HG03108 (cell line): ENCODE data around the gene APOL5.

Experiments
- ATAC-seq: cut with Tn5 transposase; IDR thresholded peaks from one replicate; pipeline ENCODE4 v1.9.1; 2021; ENCODE audit warnings: moderate library complexity; ENCODE audit not compliant: unreplicated experiment

Gene APOL5

GRCh38 chr22:35740616-35741015 is 22.9 kb downstream of the APOL5 start:
- no peak for ATAC-seq

- no peak for ATAC-seq
Measured at GRCh38 chr22:35742342-35743100, 24.8 kb downstream of the APOL5 start.

GRCh38 chr22:35743326-35743860 is 25.7 kb downstream of the APOL5 start:
- no peak for ATAC-seq

DNA sequence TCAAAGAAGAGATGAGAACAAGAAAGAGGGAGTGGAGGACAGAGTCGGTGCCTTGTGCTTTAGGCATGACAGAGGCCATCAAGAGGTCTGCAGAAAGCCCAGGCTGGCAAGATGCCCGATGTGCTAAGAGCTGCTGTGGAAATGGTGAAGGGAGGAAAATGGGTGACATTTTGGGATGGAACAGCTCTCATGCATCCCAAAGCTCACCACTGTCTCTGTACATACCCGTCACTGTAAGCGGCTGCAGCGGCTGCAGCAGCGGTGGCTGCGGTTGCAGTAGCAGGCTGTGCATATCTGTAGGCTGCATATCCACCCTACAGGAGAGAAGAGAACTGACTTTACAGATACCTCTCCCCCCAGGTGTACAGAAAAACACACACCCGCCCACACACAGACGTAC is 28.6 kb downstream of the APOL5 start:
- ATAC-seq: no peak

DNA sequence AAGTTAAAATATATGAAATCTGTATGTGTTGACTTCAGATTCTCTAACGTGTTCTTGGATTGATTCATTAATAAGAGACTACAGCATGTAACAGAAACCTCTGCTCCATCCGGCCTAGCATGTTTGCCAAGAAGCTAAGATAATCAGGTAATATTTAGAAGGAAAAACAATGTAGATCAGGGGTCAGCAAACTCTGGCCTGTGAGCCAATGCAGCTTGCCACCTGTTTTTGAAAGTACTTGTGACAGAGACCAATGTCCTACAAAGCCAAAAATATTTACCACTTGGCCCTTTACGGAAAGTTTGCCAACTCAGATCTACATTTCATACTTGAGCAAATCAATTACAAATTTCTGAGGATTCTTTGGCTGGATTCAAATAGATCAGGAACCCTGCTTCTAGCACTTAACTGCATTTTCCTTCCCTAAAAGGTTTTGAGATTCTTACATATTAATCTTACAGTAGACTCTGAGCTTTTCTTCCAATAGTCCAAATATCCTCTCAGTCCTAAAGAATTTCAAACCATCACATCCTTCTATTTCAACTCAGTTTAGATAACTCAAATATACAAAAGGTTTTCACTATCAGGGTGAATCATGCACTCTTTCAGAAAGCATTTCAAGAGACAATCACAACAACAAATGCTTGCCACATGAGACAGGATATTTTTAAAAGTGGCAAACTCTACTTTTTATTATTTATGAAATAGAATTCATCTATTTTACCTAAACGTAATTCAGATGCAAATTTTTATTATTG is 29.5 kb downstream of the APOL5 start:
- ATAC-seq: no peak

DNA sequence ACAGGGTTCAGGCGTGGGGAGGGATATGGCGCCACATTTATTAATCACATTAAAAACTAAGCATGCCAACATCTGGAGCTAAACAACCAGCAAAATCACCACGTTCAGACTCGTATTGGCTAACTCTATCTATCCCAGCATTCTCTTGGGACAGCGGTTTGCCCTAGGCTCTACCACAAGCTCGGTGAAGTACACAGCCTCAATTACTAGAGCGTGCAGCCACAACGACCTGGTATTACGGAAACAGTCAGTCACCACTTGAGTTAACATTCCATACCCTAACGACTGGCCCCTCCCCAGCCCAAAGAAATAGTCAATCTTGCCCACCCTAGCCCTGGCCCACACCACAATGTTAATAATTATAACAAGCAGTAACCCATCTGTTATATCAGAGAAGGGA is 32.1 kb downstream of the APOL5 start:
- ATAC-seq: peak; percentile 93

DNA sequence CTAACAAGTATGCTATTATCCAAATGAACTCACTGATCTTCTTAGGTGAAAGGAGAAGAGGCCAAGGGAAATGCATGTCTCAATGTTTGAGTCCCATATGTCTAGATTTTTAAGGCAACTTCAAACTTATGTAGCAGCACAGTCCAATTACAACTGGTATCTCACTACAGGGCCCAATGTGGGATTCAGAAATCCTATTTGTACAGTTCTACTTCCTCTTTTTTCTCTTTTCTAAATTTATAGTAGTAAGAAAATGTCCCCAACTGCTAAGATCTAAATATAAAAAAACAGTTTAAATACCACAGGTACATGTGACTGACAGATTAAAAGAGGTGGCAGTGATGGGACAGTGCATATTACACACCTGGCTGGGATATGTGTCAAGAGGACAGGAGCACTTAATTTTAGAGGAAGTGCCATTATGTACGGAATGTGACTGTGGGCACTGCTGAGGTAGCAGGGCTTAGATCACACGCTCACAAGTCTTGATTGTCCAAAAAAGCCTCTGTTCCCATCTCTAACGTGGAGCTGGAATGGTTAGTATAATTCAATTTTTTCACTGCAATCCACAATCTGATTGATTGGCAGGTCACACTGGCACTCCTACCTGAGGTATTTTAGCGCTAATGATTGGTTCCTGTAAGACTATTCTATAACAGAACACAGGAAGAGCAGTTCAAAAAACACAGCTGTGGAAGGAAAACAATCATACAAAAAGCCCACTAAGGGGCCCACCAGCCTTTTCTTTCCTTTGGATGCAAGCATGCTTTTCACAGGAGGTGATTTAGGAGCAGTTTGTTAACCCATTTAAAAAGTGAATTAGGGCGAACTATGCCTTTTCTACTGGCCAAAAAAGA is 34.6 kb downstream of the APOL5 start:
- ATAC-seq: no peak

DNA sequence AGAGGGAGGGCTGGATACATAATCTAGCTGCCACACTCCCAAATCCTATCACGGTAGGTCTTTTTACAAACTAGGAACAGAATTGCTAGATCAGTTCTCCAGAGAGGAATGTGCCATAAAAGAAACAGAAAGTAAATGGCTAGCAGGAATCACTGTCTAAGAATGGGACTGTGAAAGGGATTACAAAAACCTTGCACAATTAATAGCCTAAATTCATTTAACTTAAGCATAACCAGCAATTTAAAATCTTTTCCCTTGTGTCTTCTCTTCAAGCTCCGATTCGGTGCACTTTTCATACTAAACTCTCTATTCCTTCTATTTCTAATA is 35.2 kb downstream of the APOL5 start:
- ATAC-seq: no peak

DNA sequence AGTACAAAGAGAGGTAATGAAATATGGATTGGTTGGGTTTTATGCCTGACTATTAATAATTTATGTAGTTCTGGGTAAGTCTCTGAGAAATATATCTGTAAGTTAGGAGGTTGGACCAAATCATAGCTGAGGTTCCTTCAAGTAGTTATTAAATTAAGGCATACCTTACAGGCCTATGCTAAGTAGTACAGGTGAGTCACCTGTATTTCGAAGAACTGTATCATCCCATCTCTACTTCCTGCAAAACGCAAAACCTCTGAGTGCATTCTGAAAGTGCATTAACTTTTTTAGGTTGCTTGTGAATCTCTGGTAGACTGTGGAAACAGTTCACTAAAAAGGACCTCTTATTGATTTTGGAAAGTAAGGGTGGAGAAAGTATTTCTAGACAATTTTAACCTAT is 37.1 kb downstream of the APOL5 start:
- no peak for ATAC-seq

DNA sequence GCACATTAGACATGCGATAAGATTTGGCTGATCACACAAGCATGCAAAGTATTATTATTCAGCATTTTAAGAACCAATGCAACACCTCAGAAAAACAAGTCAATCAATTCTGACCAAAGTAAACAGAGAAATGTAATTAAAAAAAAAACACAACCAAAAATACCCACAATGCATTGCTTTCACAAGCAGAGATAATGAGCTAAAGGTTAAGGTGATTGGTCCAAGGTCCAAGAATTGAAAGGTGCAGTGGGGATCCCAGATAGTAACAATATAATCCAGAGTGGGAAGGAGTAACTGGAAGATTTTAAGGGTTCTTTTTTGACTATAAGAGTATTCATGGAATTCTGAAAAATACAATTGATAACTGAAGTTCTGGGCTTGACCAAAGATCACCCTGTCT is 39.0 kb downstream of the APOL5 start:
- no peak for ATAC-seq

- ATAC-seq: no peak
Measured at GRCh38 chr22:35758394-35758793, 40.7 kb downstream of the APOL5 start.

DNA sequence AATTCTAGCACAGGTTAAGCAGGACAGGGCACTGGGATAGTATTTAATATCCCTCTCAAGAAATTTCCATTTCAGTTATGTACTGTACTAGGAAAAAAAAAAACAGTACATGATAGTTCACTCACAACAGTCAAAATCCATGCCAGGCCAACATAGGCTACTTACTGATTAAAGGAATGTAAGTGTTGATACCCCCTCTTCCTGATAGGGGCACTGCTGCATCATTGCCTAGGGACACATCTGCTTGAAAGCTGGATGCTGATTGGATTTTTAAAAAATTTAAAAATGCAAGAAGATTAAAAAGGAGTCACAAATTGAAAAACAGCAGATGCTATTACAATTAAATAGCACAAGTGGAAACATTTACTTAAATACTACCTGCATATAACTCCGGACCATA is 43.4 kb downstream of the APOL5 start:
- ATAC-seq: no peak

DNA sequence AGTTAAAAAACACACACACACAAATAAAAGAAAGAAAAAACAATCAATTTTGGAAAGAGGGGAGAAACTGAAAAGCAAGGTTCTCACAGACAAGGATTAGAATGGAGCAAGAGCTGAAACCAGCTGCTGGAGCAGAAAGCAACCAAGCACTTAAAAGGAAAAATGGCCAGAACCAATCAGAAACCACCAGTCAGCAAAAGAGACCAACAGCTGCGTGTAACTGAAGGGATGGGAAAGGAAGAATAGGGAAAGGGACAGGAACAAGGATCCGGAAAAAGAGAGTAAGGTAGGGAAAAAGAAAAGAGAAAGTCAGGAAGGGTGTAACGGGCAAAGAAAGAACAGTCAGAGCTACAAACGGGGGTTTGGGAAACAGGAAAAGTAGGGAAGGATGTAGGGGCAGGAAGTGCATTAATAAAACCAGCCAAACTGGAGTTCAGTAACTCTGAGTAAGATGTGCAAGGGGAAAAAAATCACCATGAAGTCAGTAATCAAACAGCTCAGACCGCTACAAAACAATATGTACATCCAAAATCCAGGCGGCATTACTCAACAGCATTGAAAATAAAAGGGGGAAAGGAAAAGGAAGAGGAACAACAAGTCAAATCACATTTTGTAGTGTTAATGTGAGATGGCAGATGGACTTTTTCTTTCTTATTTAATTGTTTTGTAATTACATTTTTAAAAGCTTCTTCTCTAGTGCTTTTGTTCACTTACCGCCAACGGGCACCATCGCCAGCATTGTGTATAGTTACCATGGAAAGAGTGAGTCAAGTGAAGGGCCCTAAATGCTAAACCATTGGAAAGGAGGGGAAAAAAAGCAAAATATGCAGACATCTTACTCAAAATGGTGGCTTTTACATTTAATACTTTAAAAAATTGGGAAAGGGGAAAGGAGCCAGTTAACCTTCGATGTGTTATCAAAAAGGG is 49.2 kb downstream of the APOL5 start:
- ATAC-seq: no peak

DNA sequence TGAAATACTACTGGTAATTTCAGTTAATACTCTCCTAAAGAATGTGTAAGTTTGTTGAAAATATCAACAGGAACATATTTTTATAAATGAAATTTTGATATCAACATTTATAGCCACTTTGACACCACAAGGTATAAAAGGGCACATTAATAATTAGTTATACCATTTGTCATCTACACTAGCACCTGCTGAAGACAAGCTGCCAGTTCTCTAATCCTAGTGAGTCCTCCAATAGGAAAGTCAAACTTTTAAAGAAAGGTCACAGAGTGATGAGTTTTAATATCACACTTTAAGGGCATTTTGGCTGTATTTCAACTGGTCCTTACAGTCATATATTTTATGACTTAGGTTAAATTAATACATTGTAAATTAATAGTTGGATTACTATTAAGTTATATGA is 52.3 kb downstream of the APOL5 start:
- ATAC-seq: no peak

DNA sequence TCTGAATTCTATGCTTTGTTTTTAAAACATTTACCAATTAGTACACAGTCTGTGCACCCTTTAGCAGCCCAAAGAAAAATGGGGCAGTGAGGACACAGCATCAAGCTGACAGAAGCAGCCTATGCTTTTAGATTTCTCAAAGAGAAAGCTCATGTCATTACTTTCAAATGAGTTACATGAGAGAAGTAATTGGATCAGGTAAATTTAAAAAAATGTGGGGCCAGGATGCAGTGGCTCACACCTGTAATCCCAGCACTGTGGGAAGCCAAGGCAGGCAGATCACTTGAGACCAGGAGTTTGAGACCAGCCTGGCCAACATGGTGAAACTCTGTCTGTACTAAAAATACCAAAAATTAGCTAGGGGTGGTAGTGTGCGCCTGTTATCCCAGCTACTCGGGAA is 57.7 kb downstream of the APOL5 start:
- no peak for ATAC-seq

DNA sequence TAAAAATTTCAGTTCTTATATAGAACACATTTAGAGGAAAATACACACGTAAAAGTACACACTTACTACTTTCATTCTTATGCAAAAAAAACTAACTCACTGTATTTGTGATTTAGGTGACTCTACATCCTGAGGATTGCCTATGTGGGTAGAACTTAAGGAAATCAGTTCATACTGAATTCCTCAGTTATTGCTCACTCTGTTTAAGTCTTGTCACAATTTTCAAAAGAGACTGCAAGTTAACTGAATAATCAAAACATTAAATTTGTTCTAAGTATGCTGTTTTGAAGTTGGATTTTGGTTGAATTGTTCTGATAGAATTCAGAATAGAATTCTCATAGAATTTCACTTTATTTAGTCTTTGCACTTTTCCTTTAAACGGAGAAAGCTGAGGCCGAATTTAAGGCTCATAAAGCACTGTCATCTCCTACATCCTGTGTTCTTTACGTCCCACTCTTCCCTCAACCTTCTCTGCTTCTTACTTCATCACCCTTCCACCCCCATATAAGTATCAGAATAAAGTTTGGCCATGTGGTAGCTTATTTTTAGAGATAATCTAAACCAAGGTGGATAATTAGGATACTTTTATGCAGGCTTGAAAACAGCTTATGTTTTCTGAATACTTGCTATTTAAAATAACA is 59.8 kb downstream of the APOL5 start:
- no peak for ATAC-seq
